ENCODE measurements around the gene MIPEP.

Gene MIPEP

DNA sequence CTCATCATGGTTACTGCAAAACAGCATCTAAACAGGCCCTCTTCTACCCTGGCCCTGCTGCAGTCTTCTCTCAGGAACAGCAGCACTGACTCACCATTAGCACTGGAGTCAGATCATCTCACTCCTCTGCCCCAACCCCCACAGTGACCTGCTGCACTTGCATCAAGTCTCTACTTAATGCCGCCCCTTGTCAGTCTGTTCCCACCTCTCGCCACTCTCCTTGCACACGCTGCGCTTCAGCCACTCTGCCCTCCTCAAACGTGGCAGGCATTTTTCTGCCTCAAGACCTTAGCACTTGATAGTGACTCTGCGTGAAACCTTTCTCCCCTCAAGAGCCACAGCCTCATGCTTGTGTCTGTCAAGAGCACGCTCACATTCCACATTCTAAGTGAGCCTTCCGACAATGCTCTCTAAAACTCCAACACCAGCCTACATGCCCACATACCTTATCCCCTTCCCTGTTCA lies 22.1 kb downstream of the MIPEP start:
- Histone ChIP-seq H3K4me2 (ENCODE audit: low read length) (no peak overlapping the region), H3K9me3 (ENCODE audit: control insufficient read depth, low read length) (no peaks in the 10 kb centered on the region), H3K4me3 (ENCODE audit: low read depth, low read length) (no peak overlapping the region), H2AFZ (no peak overlapping the region), H3K4me1 (no peaks in the 10 kb centered on the region), H3K79me2 (no peaks in the 10 kb centered on the region), H3K27me3 (ENCODE audit: control insufficient read depth, insufficient read depth, low read length) (no peaks in the 10 kb centered on the region), H3K27ac (no peak overlapping the region), H3K36me3 (ENCODE audit: control insufficient read depth, insufficient read depth, low read length) (no peaks in the 10 kb centered on the region), H3K9ac (no peak overlapping the region)
- TF ChIP-seq, protein P1, sequence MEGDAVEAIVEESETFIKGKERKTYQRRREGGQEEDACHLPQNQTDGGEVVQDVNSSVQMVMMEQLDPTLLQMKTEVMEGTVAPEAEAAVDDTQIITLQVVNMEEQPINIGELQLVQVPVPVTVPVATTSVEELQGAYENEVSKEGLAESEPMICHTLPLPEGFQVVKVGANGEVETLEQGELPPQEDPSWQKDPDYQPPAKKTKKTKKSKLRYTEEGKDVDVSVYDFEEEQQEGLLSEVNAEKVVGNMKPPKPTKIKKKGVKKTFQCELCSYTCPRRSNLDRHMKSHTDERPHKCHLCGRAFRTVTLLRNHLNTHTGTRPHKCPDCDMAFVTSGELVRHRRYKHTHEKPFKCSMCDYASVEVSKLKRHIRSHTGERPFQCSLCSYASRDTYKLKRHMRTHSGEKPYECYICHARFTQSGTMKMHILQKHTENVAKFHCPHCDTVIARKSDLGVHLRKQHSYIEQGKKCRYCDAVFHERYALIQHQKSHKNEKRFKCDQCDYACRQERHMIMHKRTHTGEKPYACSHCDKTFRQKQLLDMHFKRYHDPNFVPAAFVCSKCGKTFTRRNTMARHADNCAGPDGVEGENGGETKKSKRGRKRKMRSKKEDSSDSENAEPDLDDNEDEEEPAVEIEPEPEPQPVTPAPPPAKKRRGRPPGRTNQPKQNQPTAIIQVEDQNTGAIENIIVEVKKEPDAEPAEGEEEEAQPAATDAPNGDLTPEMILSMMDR (IDR thresholded peaks at IDR 0.05): no peak

DNA sequence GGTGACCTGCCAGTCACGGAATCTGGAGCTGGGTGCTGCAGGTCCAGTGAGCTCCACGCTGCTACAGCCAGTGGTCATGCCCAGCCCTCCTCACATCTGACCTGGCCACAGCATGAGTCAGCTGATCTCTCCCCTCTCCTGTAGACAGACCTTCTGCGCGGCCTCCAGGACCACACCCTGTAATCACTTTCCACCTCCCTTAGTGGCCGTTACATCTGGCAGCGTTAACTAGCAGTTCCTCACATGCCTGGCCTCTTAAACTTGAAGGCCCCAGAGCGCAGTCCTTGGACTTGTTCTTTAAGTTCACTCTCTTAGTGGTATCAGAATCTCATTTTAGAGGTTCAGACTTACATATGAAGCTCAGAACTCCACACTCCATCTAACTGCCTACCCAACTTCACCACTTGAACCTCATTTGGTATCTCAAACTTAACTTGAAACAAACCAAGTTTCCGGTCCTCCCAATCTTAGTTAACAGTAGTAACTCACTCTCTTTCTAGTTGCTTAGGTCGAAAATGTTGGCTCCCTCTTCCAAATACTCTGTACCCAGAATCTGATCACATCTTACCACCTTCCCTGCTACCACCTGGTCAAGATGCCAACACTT lies 22.7 kb downstream of the MIPEP start:
- Histone ChIP-seq H3K36me3 (ENCODE audit: control insufficient read depth, insufficient read depth, low read length) (no peaks in the 10 kb centered on the region), H3K4me3 (ENCODE audit: low read depth, low read length) (no peak overlapping the region), H3K27ac (no peak overlapping the region), H2AFZ (no peak overlapping the region), H3K9me3 (ENCODE audit: control insufficient read depth, low read length) (no peaks in the 10 kb centered on the region), H3K4me2 (ENCODE audit: low read length) (no peak overlapping the region), H3K4me1 (no peaks in the 10 kb centered on the region), H3K79me2 (no peaks in the 10 kb centered on the region), H3K27me3 (ENCODE audit: control insufficient read depth, insufficient read depth, low read length) (no peaks in the 10 kb centered on the region), H3K9ac (no peak overlapping the region)
- TF ChIP-seq, protein P1 (IDR thresholded peaks at IDR 0.05): no peak

GRCh38 chr13:23865906-23866305 lies 23.3 kb downstream of the MIPEP start:
- Histone ChIP-seq H3K4me1 (no peaks in the 10 kb centered on the region), H3K36me3 (ENCODE audit: control insufficient read depth, insufficient read depth, low read length) (no peaks in the 10 kb centered on the region), H3K79me2 (no peaks in the 10 kb centered on the region), H3K27me3 (ENCODE audit: control insufficient read depth, insufficient read depth, low read length) (no peaks in the 10 kb centered on the region), H3K9ac (no peak overlapping the region), H3K4me3 (ENCODE audit: low read depth, low read length) (no peak overlapping the region), H3K4me2 (ENCODE audit: low read length) (no peak overlapping the region), H3K27ac (no peak overlapping the region), H2AFZ (no peak overlapping the region), H3K9me3 (ENCODE audit: control insufficient read depth, low read length) (no peaks in the 10 kb centered on the region)
- TF ChIP-seq, protein P1 (IDR thresholded peaks at IDR 0.05): no peak

DNA sequence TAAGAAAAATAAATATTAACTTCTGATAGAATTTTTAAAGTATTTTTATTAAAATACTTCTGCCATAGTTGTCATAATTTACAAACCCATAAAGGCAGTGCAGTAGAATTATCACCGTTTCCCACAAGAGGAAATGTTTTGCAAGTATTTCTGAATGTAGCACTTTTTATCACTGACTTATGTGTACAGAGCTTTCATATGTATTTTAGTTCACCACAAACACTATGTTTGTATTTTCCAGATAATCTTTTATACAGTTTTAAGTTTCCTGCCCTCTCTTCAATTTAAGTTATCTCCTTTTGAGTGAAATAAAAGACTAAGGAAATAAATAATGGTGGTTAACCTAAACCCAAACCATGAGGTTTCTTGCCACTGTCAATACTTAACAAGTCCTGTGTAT lies 24.2 kb downstream of the MIPEP start:
- TF ChIP-seq, protein P1 (IDR thresholded peaks at IDR 0.05): no peak
- H3K9me3 ChIP-seq (ENCODE audit: control insufficient read depth, low read length): no peaks in the 10 kb centered on the region
- no peak overlapping the region for H2AFZ ChIP-seq
- H3K9ac ChIP-seq: no peak overlapping the region
- H3K36me3 ChIP-seq (ENCODE audit: control insufficient read depth, insufficient read depth, low read length): no peaks in the 10 kb centered on the region
- no peak overlapping the region for H3K4me2 ChIP-seq (ENCODE audit: low read length)
- H3K27ac ChIP-seq: no peak overlapping the region
- H3K27me3 ChIP-seq (ENCODE audit: control insufficient read depth, insufficient read depth, low read length): no peaks in the 10 kb centered on the region
- no peaks in the 10 kb centered on the region for H3K79me2 ChIP-seq
- H3K4me1 ChIP-seq: no peaks in the 10 kb centered on the region
- no peak overlapping the region for H3K4me3 ChIP-seq (ENCODE audit: low read depth, low read length)

- Histone ChIP-seq H3K9ac (no peak overlapping the region), H3K36me3 (ENCODE audit: control insufficient read depth, insufficient read depth, low read length) (no peaks in the 10 kb centered on the region), H3K4me3 (ENCODE audit: low read depth, low read length) (no peak overlapping the region), H3K79me2 (no peaks in the 10 kb centered on the region), H3K27ac (no peak overlapping the region), H2AFZ (no peak overlapping the region), H3K9me3 (ENCODE audit: control insufficient read depth, low read length) (no peaks in the 10 kb centered on the region), H3K4me1 (no peaks in the 10 kb centered on the region), H3K27me3 (ENCODE audit: control insufficient read depth, insufficient read depth, low read length) (no peaks in the 10 kb centered on the region), H3K4me2 (ENCODE audit: low read length) (no peak overlapping the region)
- TF ChIP-seq, protein P1 (IDR thresholded peaks at IDR 0.05): no peak
Observed at GRCh38 chr13:23861310-23861709, 27.9 kb downstream of the MIPEP start.

Measured in parathyroid adenoma (tissue), 2 donors.